ENCODE results near the gene PDPN. TPM values are rescaled to one million over a fixed set of nuclear protein-coding genes. Genes with fewer than 3 reads are reported as not detected.

The PDPN gene
- total RNA-seq = 1.0 to 1.3 TPM (median 1.1 TPM) in 3 replicates
- long read RNA-seq, partial matches to known transcripts = 0 of 1 reads
- long read RNA-seq, other reads (novel, unspliced or antisense) = 0 of 1 reads

- peaks cover 5% of the 10 kb centered on the region for H3K4me1 Mint-ChIP-seq (ENCODE audit: low read depth)
- DNase-seq (ENCODE audit: low spot score) = no peak
- no peaks in the 10 kb centered on the region for H3K9me3 Mint-ChIP-seq (ENCODE audit: low read depth)
- peaks cover 36% of the 10 kb centered on the region for H3K27me3 Mint-ChIP-seq (ENCODE audit: low read depth)
- no peaks in the 10 kb centered on the region for H3K36me3 Mint-ChIP-seq (ENCODE audit: low read depth)
- no peak within 1 kb of the TSS for H3K27ac Mint-ChIP-seq (ENCODE audit: unreplicated experiment)
- no peak for TF ChIP-seq CTCF (IDR thresholded peaks at IDR 0.05)
- peak within 1 kb of the TSS; percentile 66 for H3K4me3 Mint-ChIP-seq (ENCODE audit: unreplicated experiment)
Observed at GRCh38 chr1:13583595-13583965, at the start of gene PDPN. Gene PDPN (plus strand): TSS chr1:13583832. CDS start chr1:13584034, 202 bp downstream.

GRCh38 chr1:13535227-13535626, 48.4 kb upstream of the PDPN start:
- Mint-ChIP-seq H3K4me1 (ENCODE audit: low read depth) (no peaks in the 10 kb centered on the region), H3K27ac (ENCODE audit: unreplicated experiment) (no peak overlapping the region), H3K9me3 (ENCODE audit: low read depth) (no peaks in the 10 kb centered on the region), H3K4me3 (ENCODE audit: unreplicated experiment) (no peak overlapping the region), H3K27me3 (ENCODE audit: low read depth) (no peaks in the 10 kb centered on the region), H3K36me3 (ENCODE audit: low read depth) (no peaks in the 10 kb centered on the region)
- no peak for DNase-seq (ENCODE audit: low spot score)
- no peak for TF ChIP-seq CTCF (IDR thresholded peaks at IDR 0.05)

GRCh38 chr1:13536571-13536970, 47.1 kb upstream of the PDPN start:
- no peaks in the 10 kb centered on the region for H3K9me3 Mint-ChIP-seq (ENCODE audit: low read depth)

GRCh38 chr1:13538832-13539231, 44.8 kb upstream of the PDPN start:
- Mint-ChIP-seq H3K4me1 (ENCODE audit: low read depth) (peaks cover under 1% of the 10 kb centered on the region), H3K27ac (ENCODE audit: unreplicated experiment) (no peak overlapping the region), H3K9me3 (ENCODE audit: low read depth) (no peaks in the 10 kb centered on the region), H3K36me3 (ENCODE audit: low read depth) (no peaks in the 10 kb centered on the region), H3K4me3 (ENCODE audit: unreplicated experiment) (no peak overlapping the region), H3K27me3 (ENCODE audit: low read depth) (no peaks in the 10 kb centered on the region)
- no peak for TF ChIP-seq CTCF (IDR thresholded peaks at IDR 0.05)
- DNase-seq (ENCODE audit: low spot score) = no peak

More at GRCh38 chr1:13536571-13536970, 47.1 kb upstream of the PDPN start:
- H3K4me3 Mint-ChIP-seq (ENCODE audit: unreplicated experiment) = no peak overlapping the region
- H3K4me1 Mint-ChIP-seq (ENCODE audit: low read depth) = no peaks in the 10 kb centered on the region
- no peak overlapping the region for H3K27ac Mint-ChIP-seq (ENCODE audit: unreplicated experiment)
- DNase-seq (ENCODE audit: low spot score) = no peak
- H3K36me3 Mint-ChIP-seq (ENCODE audit: low read depth) = no peaks in the 10 kb centered on the region
- no peaks in the 10 kb centered on the region for H3K27me3 Mint-ChIP-seq (ENCODE audit: low read depth)
- TF ChIP-seq CTCF (IDR thresholded peaks at IDR 0.05) = no peak

- peaks cover 2% of the 10 kb centered on the region for H3K4me1 Mint-ChIP-seq (ENCODE audit: low read depth)
- H3K9me3 Mint-ChIP-seq (ENCODE audit: low read depth) = no peaks in the 10 kb centered on the region
- no peak overlapping the region for H3K4me3 Mint-ChIP-seq (ENCODE audit: unreplicated experiment)
- H3K27me3 Mint-ChIP-seq (ENCODE audit: low read depth) = no peaks in the 10 kb centered on the region
- H3K36me3 Mint-ChIP-seq (ENCODE audit: low read depth) = no peaks in the 10 kb centered on the region
- peak; percentile 7 for TF ChIP-seq CTCF (IDR thresholded peaks at IDR 0.05)
- no peak overlapping the region for H3K27ac Mint-ChIP-seq (ENCODE audit: unreplicated experiment)
- no peak for DNase-seq (ENCODE audit: low spot score)
Observed at GRCh38 chr1:13539683-13540082, 43.9 kb upstream of the PDPN start.

Data from chondrocyte (in vitro differentiated cells).